ENCODE measurements around the gene EIF5B.
"Not testable (repeated sequence)": the region's sequence is repeated elsewhere in the genome, so short reads cannot be mapped to it uniquely, and the experiment has no call there.

The EIF5B gene

GRCh38 chr2:99337113-99338028 lies at the start of gene EIF5B:
TSS of gene EIF5B (plus strand) at chr2:99337389. CDS start at chr2:99337555, 166 bp downstream.
- peak; percentile 96 for DNase-seq (ENCODE audit: low spot score)

- no peak for DNase-seq (ENCODE audit: low spot score)
Measured at GRCh38 chr2:99297994-99298393, 39.2 kb upstream of the EIF5B start.

GRCh38 chr2:99299580-99299979 lies 37.6 kb upstream of the EIF5B start:
- no peak for DNase-seq (ENCODE audit: low spot score)

GRCh38 chr2:99301097-99301496 lies 36.1 kb upstream of the EIF5B start, which contains the start of gene LYG1:
TSS of gene LYG1 (minus strand) at chr2:99301197. CDS start at chr2:99295670, 5,527 bp downstream.
- not testable (repeated sequence) for DNase-seq (ENCODE audit: low spot score)

GRCh38 chr2:99317161-99317872 lies 19.9 kb upstream of the EIF5B start:
- no peak for DNase-seq (ENCODE audit: low spot score)

- DNase-seq (ENCODE audit: low spot score): not testable (repeated sequence)
Measured at GRCh38 chr2:99317873-99318200, 19.4 kb upstream of the EIF5B start.

GRCh38 chr2:99325384-99325783 lies 11.8 kb upstream of the EIF5B start:
- DNase-seq (ENCODE audit: low spot score): no peak

GRCh38 chr2:99335911-99336803 lies 1.0 kb upstream of the EIF5B start, which contains the start of gene TXNDC9:
TSS of gene TXNDC9 (minus strand) at chr2:99336333. CDS start at chr2:99333210, 3,123 bp downstream.
- DNase-seq (ENCODE audit: low spot score): peak; percentile 100

GRCh38 chr2:99336804-99337112 lies 431 bp upstream of the EIF5B start:
- DNase-seq (ENCODE audit: low spot score): no peak

GRCh38 chr2:99338029-99338585 lies 918 bp downstream of the EIF5B start:
- peak; percentile 75 for DNase-seq (ENCODE audit: low spot score)

GRCh38 chr2:99340669-99341236 lies 3.6 kb downstream of the EIF5B start:
- DNase-seq (ENCODE audit: low spot score): no peak

GRCh38 chr2:99342536-99342935 lies 5.3 kb downstream of the EIF5B start:
- DNase-seq (ENCODE audit: low spot score): no peak

GRCh38 chr2:99345446-99345845 lies 8.3 kb downstream of the EIF5B start:
- DNase-seq (ENCODE audit: low spot score): not testable (repeated sequence)

GRCh38 chr2:99346218-99346617 lies 9.0 kb downstream of the EIF5B start:
- no peak for DNase-seq (ENCODE audit: low spot score)

GRCh38 chr2:99348173-99348572 lies 11.0 kb downstream of the EIF5B start:
- DNase-seq (ENCODE audit: low spot score): no peak

GRCh38 chr2:99350194-99350593 lies 13.0 kb downstream of the EIF5B start:
- DNase-seq (ENCODE audit: low spot score): no peak

- DNase-seq (ENCODE audit: low spot score): no peak
Measured at GRCh38 chr2:99354070-99354469, 16.9 kb downstream of the EIF5B start.

- DNase-seq (ENCODE audit: low spot score): not testable (repeated sequence)
Measured at GRCh38 chr2:99354825-99355224, 17.6 kb downstream of the EIF5B start.

- no peak for DNase-seq (ENCODE audit: low spot score)
Measured at GRCh38 chr2:99356853-99357252, 19.7 kb downstream of the EIF5B start.

GRCh38 chr2:99365661-99366060 lies 28.5 kb downstream of the EIF5B start:
- DNase-seq (ENCODE audit: low spot score): no peak

- DNase-seq (ENCODE audit: low spot score): not testable (repeated sequence)
Measured at GRCh38 chr2:99368854-99369253, 31.7 kb downstream of the EIF5B start.
